ENCODE data around the gene STXBP1.

Gene STXBP1

DNA sequence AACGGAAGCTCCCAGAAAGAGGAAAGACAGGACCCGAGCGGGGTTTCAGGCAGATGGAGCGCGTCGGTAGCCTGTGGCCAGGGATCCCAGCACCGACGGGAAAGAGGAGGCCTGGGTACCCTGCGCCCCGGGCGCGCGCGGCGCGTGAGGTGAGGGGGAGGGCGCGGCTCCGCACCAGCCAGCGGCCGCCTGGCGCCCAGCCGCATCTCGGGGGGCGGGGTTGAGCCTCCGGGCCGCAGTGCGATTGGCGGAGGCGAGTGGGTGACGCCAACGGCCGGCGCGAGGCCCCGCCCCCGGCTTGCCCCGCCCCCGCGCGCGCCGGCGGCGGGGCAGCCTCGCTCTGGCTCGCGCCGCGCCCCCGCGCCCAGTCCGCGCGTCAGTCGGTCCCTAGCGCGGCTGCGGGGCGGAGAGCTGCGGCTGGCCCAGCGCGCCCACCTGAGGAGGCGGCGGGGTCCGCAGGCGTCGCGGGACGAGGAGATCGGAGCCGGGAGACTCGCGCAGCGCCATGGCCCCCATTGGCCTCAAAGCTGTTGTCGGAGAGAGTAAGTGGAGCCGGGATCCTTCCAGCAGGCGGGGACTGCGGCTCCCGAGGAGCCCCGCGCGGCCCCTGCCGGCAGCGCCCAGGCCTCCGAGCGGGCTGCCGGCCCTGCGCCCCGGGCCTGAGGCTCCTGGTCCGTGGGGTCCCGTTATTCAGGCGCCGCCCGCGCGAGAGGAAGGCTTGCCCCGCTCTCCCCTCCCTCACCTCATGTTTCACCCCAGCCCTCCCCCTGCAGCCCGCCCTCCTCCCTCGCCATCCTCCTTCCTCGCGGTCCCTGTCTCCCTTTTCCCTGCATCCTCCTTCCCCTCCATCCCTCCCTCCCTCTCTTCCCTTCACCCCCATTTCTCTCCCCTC lies at the start of gene STXBP1:
Gene STXBP1 (plus strand): TSS at position 379 of the 892 bp plus-strand sequence. CDS start 127 bp downstream, at position 506.
- H4K20me1 ChIP-seq (ENCODE audit: insufficient read depth, low read length), result no peaks in the 10 kb centered on the region
- peaks cover 27% of the 10 kb centered on the region for H3K4me1 ChIP-seq (ENCODE audit: insufficient read depth, low read length, severe bottlenecking)
- no peaks in the 10 kb centered on the region for H3F3A ChIP-seq (ENCODE audit: insufficient read depth, low read length)
- peak within 1 kb of the TSS; percentile 92 for H3K4me2 ChIP-seq (ENCODE audit: low read length)
- peak within 1 kb of the TSS; percentile 83 for H3K9ac ChIP-seq (ENCODE audit: low read length)
- no peaks in the 10 kb centered on the region for H3K27me3 ChIP-seq (ENCODE audit: insufficient read depth, low read length)
- H3K9me2 ChIP-seq (ENCODE audit: low read depth, low read length), result no peaks in the 10 kb centered on the region
- peak within 1 kb of the TSS; percentile 73 for H3K4me3 ChIP-seq (ENCODE audit: low read depth, low read length, poor library complexity, severe bottlenecking)
- peak within 1 kb of the TSS; percentile 87 for H2AFZ ChIP-seq (ENCODE audit: low read length)
- no peak for TF ChIP-seq EZH2 (IDR thresholded peaks at IDR 0.05; ENCODE audit: borderline replicate concordance, low read length)
- no peaks in the 10 kb centered on the region for H3K79me2 ChIP-seq (ENCODE audit: insufficient read depth, low read length)
- no peaks in the 10 kb centered on the region for H3K36me3 ChIP-seq (ENCODE audit: insufficient read depth, low read length)
- no peak within 1 kb of the TSS for H3K27ac ChIP-seq (ENCODE audit: low read depth, low read length, poor library complexity, severe bottlenecking)
- H3K9me3 ChIP-seq (ENCODE audit: low read length), result no peaks in the 10 kb centered on the region

DNA sequence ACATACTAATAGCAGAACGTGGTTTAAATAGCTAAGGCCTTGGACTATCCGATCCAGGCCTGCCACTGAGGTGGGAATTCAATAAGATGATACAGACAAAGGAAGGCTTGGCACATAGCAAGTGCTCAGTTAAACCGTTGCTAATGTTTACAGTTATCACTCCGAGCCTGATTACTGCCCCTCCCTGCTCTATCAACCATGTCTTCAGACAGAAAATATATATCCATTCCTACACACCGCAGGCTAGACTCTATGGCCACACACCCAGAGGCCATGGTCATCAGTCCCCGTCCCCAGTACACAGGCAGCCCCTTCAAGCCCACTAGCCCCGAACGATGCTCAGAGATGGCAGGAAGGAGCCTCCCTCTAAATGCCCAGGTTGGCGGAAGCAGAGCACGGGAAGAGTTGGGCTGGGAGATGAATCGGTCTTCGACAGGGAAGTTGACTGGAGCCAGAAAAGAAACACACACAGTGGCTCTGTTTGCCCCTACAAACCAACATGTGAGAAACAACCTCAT lies 49.7 kb upstream of the STXBP1 start:
- Histone ChIP-seq H3K4me3 (ENCODE audit: low read depth, low read length, poor library complexity, severe bottlenecking) (no peak overlapping the region), H3K9me2 (ENCODE audit: low read depth, low read length) (no peaks in the 10 kb centered on the region), H3K4me2 (ENCODE audit: low read length) (no peak overlapping the region), H4K20me1 (ENCODE audit: insufficient read depth, low read length) (no peaks in the 10 kb centered on the region), H3F3A (ENCODE audit: insufficient read depth, low read length) (no peaks in the 10 kb centered on the region), H3K9ac (ENCODE audit: low read length) (no peak overlapping the region), H3K9me3 (ENCODE audit: low read length) (no peaks in the 10 kb centered on the region), H3K27me3 (ENCODE audit: insufficient read depth, low read length) (peaks cover 5% of the 10 kb centered on the region; the same call in 1 of the 2 replicates), H3K27ac (ENCODE audit: low read depth, low read length, poor library complexity, severe bottlenecking) (no peak overlapping the region), H3K4me1 (ENCODE audit: insufficient read depth, low read length, severe bottlenecking) (no peaks in the 10 kb centered on the region), H3K79me2 (ENCODE audit: insufficient read depth, low read length) (no peaks in the 10 kb centered on the region), H3K36me3 (ENCODE audit: insufficient read depth, low read length) (no peaks in the 10 kb centered on the region), H2AFZ (ENCODE audit: low read length) (no peak overlapping the region)
- TF ChIP-seq EZH2 (IDR thresholded peaks at IDR 0.05; ENCODE audit: borderline replicate concordance, low read length), result no peak
- TF ChIP-seq, protein P1, sequence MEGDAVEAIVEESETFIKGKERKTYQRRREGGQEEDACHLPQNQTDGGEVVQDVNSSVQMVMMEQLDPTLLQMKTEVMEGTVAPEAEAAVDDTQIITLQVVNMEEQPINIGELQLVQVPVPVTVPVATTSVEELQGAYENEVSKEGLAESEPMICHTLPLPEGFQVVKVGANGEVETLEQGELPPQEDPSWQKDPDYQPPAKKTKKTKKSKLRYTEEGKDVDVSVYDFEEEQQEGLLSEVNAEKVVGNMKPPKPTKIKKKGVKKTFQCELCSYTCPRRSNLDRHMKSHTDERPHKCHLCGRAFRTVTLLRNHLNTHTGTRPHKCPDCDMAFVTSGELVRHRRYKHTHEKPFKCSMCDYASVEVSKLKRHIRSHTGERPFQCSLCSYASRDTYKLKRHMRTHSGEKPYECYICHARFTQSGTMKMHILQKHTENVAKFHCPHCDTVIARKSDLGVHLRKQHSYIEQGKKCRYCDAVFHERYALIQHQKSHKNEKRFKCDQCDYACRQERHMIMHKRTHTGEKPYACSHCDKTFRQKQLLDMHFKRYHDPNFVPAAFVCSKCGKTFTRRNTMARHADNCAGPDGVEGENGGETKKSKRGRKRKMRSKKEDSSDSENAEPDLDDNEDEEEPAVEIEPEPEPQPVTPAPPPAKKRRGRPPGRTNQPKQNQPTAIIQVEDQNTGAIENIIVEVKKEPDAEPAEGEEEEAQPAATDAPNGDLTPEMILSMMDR (IDR thresholded peaks at IDR 0.05; ENCODE audit: low read length), result no peak

DNA sequence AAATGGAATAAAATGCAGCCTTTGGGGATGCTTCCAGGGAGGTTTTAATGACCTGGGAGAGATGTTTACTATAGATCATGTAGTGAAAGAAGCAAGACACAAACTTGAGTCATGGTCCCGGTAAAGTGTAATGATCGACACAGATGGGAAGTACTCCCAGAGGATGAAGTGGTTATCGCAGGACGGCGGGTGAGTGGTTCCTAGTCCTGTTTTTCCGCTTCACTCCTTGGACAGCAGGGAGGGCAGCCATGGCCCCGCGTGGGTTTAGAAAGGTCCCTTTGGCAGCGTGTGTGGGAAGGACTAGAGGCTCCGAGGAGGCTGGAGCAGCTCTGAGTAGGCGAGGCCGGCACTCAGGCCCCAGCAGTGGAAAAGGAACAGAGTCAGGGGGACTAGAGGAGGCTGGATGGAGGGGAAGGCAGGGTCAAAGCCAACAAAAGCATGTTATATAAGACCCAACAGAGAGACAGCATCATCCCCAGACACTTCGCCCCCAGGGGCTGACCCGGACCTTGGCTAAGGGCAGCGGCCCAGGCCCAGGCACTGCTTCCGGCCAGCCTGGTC lies 49.2 kb upstream of the STXBP1 start:
- H3K79me2 ChIP-seq (ENCODE audit: insufficient read depth, low read length), result no peaks in the 10 kb centered on the region
- H3K4me3 ChIP-seq (ENCODE audit: low read depth, low read length, poor library complexity, severe bottlenecking), result no peak overlapping the region
- no peaks in the 10 kb centered on the region for H3K9me2 ChIP-seq (ENCODE audit: low read depth, low read length)
- no peaks in the 10 kb centered on the region for H3F3A ChIP-seq (ENCODE audit: insufficient read depth, low read length)
- H3K27ac ChIP-seq (ENCODE audit: low read depth, low read length, poor library complexity, severe bottlenecking), result no peak overlapping the region
- no peaks in the 10 kb centered on the region for H4K20me1 ChIP-seq (ENCODE audit: insufficient read depth, low read length)
- H3K4me2 ChIP-seq (ENCODE audit: low read length), result no peak overlapping the region
- H3K27me3 ChIP-seq (ENCODE audit: insufficient read depth, low read length), result peaks cover 5% of the 10 kb centered on the region; the same call in 1 of the 2 replicates
- H3K9ac ChIP-seq (ENCODE audit: low read length), result no peak overlapping the region
- TF ChIP-seq, protein P1 (IDR thresholded peaks at IDR 0.05; ENCODE audit: low read length), result no peak
- H3K4me1 ChIP-seq (ENCODE audit: insufficient read depth, low read length, severe bottlenecking), result no peaks in the 10 kb centered on the region
- H2AFZ ChIP-seq (ENCODE audit: low read length), result no peak overlapping the region
- H3K36me3 ChIP-seq (ENCODE audit: insufficient read depth, low read length), result no peaks in the 10 kb centered on the region
- no peaks in the 10 kb centered on the region for H3K9me3 ChIP-seq (ENCODE audit: low read length)

All from OCI-LY1 (cell line).